Loucy (cell line): ENCODE results near the gene PPARG.

Experiments
- CTCF ChIP-seq: fragments of 200-600 bp; sonication (generic); conservative IDR thresholded peaks from 2 replicates; pipeline ENCODE4 v1.5.1; 2014; ENCODE audit warnings: mild to moderate bottlenecking, antibody characterized with exemption, low read length
- EZH2phosphoT487 ChIP-seq: fragments of 200-600 bp; IDR thresholded peaks from 2 replicates; pipeline ENCODE4 v1.6.1; 2018; ENCODE audit warnings: antibody characterized with exemption, mild to moderate bottlenecking, moderate library complexity, borderline replicate concordance

- TF ChIP-seq CTCF (no peak), EZH2phosphoT487 (no peak)
Observed at GRCh38 chr3:12467746-12468145, 178.9 kb downstream of the PPARG start.
